GM12801 (cell line): ENCODE measurements around the gene EFCAB14.

ENCODE experiments used
- TF ChIP-seq, protein P1 (sequence below): IDR thresholded peaks from one replicate; pipeline ENCODE4 v1.5.1; 2011; ENCODE audit warnings: control low read depth; ENCODE audit not compliant: insufficient read length; ENCODE audit errors: extremely low read depth

The EFCAB14 gene

GRCh38 chr1:46699666-46700065 lies 19.2 kb downstream of the EFCAB14 start:
- TF ChIP-seq, protein P1, sequence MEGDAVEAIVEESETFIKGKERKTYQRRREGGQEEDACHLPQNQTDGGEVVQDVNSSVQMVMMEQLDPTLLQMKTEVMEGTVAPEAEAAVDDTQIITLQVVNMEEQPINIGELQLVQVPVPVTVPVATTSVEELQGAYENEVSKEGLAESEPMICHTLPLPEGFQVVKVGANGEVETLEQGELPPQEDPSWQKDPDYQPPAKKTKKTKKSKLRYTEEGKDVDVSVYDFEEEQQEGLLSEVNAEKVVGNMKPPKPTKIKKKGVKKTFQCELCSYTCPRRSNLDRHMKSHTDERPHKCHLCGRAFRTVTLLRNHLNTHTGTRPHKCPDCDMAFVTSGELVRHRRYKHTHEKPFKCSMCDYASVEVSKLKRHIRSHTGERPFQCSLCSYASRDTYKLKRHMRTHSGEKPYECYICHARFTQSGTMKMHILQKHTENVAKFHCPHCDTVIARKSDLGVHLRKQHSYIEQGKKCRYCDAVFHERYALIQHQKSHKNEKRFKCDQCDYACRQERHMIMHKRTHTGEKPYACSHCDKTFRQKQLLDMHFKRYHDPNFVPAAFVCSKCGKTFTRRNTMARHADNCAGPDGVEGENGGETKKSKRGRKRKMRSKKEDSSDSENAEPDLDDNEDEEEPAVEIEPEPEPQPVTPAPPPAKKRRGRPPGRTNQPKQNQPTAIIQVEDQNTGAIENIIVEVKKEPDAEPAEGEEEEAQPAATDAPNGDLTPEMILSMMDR = no peak

- TF ChIP-seq, protein P1 = no peak
These were observed 21.9 kb downstream of the EFCAB14 start for GRCh38 chr1:46697053-46697452.

- TF ChIP-seq, protein P1 = no peak
These were observed 25.8 kb downstream of the EFCAB14 start for GRCh38 chr1:46692811-46693770.

DNA sequence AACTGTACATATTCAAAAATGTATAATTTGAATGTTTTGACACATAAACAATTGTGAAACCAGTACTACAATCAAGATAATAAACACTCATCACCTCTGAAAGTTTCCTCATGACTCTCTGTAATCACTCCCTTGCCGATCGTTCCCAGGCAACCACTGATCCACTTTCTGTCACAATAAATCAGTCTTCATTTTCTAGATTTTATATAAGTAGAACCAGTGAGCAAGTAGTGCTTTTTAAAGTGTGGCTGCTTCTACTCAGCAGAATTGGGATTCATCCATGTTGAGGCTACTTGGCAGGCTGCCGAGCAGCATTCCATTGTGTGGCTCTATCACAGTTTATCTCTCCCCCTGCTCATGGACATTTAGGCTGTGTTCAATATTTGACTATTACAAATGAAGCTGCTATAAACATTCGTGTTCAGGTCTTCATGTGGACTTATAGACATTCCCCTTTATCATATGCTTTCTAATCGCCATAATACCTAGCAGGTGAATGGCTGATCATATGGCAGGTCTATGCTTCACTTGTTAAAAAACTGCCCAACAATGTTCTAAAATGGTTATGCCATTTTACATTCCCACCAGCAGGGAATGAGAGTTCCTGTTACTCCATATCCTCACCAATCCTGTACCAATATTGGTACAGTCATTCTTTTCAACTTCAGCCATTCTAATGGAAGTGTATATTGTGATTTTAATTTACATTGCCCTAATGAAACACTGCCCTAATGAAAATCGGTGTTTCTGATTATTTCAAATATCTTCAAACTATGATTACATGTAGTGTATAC lies 26.7 kb downstream of the EFCAB14 start:
- TF ChIP-seq, protein P1 = no peak

DNA sequence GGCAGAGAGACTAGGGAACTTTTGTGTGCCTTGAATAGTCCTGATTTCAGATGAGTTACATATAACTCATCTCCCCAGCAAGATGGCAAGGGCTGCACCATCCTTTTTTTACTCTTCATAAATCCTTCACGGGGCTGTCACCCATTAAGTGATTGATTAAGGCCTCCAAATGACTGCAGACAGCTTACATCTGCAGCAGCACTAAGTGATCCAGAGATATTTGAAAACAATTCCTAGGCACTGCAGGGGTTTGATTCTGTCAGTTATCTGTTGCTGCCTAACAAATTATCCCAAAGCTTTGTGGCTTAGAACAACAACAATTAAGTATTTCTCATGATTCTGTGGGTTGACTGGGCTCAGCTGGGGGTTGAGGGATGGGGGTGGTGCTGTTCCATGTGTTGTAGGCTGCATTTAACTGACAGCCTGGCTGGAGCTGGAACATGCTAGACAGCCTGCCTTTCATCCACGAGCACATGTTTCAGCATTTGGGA lies 27.9 kb downstream of the EFCAB14 start:
- TF ChIP-seq, protein P1 = no peak

- TF ChIP-seq, protein P1 = no peak
These were observed 29.0 kb downstream of the EFCAB14 start for GRCh38 chr1:46689897-46690296.

DNA sequence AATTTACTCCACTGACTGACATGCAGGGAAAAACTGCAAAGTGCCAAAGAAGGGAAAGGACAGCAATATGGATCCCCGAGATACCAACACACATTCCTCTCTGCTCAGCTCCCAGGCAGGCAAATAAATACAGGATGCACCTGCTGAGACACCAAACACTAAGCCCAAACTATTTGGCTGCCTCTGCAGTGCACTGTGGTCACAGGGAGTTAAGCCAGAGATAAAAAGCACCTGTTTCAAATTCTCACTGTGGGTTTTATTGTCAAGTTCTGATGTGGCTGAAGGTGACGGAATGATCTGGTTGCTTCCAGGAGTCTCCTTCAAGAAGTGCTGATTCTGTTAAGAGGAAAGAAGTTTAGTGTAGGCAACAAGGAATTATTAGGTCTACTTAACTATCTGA lies 29.6 kb downstream of the EFCAB14 start:
- TF ChIP-seq, protein P1 = no peak
